HPDE6-E6E7 (cell line): ENCODE results near the gene FHOD3.
A peak's percentile ranks its signal among the peaks of the same experiment; 100 is the strongest.
"Not testable (repeated sequence)": the region's sequence is repeated elsewhere in the genome, so short reads cannot be mapped to it uniquely, and the experiment has no call there.

Experiments
- DNase-seq: peaks from one replicate; pipeline ENCODE4 v3.0.0; 2011; ENCODE audit warnings: missing footprints; ENCODE audit errors: extremely low spot score

The FHOD3 gene

DNA sequence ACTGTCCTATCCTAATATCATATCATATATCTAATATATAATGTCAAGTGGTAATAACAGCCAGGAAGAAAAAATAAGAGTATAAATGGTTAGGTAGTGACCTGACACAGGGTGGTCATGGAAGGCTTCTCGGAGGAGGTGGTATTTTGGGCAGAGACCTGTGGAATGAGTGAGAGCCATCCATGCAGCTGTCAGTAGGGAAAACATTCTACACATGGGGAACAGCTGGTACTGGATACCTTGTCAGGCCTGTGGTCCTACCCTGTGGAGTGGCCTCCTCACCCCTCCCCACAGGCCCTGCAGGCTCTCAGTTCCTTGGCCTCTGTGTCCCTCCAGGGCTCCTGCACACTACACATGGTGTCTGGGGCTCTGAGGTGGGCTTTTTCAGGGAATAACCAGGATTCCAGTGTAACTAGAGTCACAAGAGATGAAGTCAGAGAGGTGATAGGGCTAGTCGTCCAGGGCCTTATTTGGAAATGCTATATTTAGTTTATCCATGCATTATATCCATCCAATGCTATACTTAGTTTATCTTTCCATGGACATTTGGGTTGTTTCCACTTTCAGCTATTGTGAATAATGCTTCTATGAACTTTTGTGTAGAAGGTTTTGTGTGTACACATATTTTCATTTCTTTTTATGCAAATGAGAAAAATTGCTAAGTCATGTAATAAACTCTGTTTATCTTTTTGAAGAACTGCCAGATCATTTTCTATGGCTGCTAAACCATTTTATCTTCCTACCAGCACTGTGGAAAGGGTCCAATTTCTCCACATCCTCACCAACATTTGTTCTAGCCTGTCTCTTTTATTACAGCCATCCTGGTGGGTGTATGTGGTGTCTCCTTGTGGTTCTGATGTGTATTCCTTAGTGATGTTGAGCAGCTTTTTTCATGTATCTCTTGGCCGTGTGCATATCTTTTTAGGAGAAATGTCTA is 455.7 kb downstream of the FHOD3 start:
- no peak for DNase-seq

DNA sequence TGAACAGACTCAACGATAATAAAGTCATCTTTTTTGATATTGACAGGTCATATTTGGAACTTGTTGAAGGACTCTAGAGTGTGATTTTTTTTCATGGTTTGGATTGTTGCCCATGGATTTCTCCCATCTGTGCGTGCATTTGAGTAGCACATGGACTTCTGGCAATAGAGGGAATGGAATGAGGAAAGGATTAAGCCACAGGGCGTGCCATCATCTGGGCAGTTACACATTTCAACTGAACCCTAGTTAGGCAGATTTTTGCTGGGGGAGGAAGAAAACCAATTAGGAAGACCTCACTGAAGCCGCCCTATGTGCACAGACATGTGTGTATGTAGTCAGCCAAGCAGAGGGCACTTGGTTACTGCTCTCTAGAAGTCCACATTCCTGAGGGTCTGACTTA is 458.7 kb downstream of the FHOD3 start:
- no peak for DNase-seq

DNA sequence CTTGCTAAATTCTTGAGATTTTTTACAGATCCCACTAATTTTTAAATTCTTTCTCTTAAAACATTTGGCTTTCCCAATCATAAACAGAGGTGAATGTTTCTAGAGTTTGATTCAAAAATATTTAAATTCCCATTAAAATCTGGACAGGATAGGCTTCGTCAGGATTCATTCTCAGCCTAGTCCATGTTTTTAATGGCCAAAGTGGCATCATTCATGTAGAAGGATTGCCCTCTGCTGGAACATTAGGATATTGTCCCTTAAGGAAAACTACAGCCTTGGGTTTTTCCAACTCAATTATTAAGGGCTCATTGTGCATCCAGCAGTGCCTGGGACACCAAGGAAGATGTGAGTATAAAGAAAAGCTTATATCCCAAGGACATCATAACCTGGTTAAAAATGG is 459.6 kb downstream of the FHOD3 start:
- DNase-seq, result peak; percentile 58

DNA sequence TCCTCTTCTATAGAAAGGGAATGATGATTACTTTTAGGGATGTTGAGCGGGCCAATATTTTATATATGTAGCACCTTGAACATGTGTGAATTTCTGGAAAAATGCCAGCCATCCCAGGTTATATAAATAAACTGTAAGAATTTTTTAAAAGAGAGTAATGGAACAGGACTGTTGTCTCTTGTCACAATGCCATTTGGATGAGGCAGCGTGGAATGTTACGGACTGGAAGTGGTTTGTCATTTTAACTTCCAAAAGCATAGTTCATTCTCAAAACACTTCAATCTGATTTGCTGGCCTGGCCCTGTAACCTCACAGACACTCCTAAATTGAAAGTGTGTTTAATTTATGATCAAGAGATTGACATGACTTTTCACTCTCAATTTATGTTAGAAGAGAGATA is 460.5 kb downstream of the FHOD3 start:
- DNase-seq, result no peak

DNA sequence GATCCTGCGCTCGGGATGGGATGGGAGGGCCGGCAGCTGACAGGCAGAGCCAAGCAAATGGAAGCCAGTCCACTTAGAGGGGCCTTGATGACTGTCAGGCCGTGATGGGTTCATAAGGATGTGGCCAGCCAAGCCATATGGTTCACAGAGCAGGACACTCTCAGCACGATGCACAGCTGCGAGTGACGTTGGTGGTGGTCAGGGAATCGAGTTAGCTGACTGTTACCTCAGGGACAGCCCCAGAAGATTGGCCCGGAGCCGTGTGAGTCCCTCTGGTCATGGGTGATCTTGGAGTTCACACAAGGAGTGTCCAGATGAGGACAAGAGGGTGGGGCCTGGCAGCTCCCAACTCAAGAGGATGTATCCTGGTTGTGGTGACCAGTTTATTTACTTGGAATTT is 461.1 kb downstream of the FHOD3 start:
- no peak for DNase-seq

DNA sequence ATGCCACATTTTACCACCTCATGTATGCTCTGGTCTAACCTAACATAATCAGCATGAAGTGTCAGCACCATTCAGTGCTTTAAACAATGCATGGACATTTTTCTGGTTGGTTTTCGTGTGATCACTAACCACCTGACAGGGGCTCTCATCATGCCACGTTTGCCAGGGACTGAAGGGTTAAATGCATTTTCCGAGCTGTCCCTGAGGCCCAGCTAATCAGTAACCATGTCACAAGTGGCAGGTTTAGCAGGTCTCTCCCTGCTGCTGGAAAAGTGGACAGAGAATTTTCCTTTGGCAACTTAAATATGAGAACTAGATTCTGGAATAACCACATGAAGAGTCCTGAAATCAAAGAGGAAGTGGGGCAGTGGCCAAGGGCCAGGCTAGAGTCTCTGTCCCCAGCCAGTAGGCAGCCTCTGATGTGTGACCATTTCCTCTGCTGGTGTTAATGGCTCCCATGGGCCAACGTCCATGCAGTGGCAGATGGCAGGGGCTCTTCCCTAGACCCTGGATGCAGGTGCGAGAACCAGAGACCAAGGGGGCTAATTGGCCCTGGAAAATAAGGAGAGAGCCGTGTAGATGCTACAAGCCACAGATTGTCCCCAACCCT is 461.8 kb downstream of the FHOD3 start:
- no peak for DNase-seq

DNA sequence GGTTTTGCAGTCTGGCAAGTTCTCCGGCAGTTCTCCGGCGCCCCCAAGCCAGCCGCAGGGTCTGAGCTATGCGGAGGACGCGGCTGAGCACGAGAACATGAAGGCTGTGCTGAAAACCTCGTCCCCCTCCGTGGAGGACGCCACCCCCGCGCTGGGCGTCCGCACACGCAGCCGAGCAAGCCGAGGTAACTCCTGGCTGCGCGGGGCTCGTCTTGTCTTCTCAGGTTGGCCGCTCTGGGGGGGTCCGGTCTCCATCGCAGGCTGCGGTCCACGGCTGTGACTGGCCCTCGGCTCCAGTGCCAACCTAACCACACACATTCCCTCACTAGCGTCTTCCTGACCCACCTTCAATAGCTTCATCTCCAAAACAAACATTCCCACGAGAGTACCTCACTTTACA is 463.1 kb downstream of the FHOD3 start:
- DNase-seq, result no peak

DNA sequence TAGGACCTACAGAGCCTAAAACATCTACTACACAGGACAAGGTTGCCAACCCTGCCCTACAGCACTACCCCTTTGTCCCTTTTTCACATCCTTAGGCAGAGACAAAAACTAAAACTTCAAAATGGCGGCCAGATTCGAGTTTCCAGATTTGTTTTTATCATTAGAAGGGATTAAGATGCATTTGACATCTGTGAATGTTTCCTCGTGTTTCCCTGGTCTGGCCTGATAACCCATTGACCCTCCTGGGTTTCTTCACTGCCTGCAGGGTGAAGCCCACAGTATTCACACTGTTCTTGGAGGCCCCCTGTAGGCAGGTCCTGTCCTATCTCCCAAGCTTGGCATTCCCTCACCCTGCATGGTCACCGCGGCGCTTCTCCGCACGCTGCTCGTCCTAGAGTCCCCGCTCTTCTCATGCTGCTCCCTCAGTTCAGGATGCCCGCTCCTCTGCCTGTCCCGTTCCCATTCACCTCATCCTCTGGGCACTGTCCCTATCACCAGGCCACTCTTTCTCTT is 463.7 kb downstream of the FHOD3 start:
- no peak for DNase-seq

DNA sequence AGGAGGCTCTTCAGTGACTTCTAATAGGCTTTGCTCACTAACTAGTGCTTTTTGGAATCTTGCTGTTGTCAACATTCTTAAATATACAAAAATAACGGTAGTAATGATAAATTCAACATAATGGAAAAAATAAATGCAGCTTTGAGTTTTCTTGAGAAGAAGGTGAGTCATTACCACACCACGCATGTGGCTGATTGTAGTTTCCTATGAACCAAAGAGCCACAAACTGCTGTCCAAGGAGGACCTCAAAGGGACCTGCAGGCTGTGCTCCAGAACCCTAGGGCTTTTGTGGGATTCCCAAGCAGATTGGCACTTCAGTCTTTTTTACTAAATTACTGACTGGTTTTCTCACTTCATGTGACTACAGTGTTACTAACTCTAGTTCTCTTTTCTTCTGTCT is 464.6 kb downstream of the FHOD3 start:
- no peak for DNase-seq

DNA sequence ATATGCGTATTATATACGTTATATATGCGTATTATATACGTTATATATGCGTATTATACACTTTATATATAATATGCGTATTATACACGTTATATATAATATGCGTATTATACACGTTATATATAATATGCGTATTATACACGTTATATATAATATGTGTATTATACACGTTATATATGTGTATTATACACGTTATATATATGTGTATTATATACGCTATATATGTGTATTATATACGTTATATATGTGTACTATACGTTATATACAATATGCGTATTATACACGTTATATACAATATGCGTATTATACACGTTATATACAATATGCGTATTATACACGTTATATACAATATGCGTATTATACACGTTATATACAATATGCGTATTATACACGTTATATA is 465.5 kb downstream of the FHOD3 start:
- DNase-seq, result not testable (repeated sequence)

DNA sequence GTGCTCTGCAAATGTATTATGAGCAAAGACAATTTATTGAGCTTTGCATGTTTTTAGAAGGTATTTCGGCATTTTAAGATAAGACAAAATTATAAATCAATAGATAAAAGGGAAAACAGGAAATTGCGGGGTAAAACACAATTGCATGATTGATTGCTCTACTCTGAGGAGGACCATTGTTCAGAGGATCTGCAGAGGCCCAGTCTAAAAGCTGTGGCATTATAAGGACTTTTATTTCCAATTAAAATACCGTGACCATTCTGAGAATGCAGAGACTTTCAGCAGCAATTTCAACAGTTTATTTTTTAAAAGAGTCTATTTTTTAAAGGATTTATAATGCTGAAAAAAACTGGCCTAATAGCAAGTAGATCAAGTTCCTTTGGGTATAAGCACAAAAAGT is 469.3 kb downstream of the FHOD3 start:
- DNase-seq, result no peak

DNA sequence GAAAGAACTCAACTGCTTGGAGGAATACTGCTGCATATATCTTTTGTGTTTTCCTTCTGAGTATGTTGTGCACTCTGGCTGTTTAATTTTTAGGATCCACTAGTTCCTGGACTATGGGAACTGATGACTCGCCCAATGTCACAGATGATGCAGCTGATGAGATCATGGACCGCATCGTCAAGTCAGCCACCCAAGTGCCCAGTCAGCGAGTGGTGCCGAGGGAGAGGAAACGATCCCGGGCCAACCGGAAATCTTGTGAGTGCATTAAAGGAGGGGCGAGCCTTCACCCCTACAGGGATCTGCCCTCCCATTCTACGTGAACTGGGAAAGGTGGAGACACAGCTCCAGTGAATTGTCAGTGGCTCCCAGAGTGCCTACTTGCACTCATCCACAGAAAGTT is 471.7 kb downstream of the FHOD3 start:
- DNase-seq, result no peak

DNA sequence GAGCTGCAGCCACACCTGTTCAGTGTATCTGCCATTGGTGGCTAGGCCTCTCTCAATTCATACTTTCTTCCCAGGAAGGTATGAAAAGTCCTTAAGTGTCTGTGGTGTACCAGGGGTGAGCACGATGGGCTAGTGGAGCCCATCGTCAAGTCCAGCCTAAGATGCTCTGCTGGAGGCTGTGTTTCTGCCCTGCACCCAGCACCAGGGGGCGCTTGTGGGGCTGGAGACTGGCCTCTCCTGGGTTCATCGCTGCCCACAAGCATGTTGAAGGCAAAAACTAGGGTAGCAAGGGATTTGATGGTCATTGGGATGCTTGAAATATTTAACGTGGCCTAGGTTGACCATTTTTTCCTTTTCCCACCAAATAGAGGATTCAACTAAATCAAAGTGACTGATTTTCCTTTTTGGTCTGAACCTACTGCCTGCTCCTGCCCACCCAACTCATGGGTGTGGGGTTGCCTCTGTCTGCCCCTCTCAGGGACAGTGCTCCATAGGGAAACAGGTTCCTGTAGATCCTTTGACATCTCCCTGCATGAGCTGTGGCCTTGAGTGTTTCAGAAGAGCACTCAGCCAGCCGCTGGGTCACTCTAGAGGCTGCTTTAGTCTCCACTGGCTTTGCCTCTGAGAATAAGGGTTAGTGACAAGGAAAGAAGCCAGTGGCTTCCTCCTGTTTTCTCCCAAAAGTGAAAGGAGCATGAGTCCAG is 472.2 kb downstream of the FHOD3 start:
- no peak for DNase-seq

DNA sequence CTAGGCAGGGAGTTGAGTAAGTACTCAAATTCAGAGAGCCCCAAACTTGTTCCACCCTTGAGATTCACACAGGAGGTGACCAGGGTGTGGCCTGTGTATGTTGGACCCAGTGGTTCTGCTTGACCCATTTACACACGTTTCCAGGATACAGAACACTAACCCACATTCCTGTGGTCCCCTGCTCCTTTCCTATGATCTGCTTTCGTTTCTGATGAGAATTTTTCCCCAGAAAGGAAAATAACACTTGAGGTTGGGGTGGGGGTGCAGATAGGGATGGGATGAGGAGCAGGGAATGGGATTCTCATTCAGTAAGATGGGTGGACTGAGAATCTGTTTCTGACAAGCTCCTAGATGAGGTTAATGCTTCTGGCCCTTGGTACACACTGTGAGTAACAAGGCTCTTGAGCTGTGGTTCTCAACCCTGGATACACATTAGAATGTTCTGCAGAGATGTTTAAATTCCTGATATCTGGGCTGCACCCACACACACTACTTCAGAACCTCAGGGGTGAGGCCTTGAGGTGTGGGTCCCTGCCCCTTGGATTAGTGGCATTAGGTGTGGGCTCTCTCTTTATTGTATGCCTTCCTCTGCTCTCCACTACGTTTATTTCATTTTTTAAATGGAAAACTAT is 472.9 kb downstream of the FHOD3 start:
- no peak for DNase-seq

DNA sequence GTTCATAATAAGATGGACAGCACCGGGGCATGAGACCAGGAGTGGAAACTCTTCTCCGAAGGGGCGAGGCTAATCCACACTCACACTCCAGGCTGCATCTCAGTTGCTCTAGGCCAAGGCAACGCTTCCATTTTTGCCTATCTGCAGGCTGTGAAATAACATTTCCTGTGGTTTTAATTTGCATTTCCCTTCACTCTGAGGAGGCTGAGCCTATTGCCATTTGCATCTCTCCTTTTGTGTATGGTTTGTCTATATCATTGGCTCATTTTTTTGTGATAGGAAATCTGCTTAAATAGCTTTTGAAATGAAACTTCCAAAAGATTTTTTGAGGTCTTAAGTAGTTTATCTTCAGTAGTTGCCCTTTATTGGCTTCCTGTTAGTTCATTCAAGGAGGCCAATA is 473.7 kb downstream of the FHOD3 start:
- no peak for DNase-seq

DNA sequence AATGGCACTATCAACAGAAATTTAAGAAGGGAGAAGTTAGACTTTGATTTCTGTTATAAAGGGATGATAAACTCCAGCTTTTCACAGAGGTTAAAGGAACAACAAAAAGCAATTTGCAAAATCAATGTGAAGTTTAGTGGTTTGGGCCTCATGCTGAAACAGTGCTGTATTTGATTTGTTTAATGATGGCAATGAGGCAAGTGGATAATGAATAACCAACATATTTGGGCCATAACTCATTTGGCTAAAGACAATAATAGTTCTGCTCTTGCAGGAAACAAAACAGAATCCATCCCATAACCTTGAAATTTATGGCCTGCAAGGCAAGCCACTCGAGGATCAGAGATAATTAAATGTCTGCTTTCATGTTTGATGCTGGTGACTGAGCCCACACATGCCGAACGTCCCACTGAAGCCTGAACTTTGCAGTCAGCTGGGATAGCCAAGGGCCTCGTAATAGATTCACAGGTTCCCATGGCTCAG is 474.8 kb downstream of the FHOD3 start:
- no peak for DNase-seq

DNA sequence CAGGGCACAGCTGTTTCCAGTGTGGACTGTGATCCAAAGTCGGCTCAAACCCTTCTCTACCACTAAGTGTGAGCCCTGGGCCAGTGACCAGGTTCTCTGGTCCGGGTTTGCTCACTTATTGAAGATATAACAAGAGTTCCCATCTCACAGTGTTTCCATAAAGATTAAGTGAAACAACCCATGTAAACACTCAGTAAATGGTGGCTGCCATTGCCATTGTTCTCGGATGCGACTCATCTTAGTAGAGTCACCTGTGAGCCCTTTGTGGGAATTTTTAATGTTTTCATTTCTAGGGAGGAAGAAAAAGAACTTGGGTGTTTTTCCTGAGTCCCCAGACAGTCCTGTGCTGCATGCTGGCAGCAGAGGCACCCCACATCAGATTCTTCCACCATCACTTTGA is 477.9 kb downstream of the FHOD3 start:
- no peak for DNase-seq

DNA sequence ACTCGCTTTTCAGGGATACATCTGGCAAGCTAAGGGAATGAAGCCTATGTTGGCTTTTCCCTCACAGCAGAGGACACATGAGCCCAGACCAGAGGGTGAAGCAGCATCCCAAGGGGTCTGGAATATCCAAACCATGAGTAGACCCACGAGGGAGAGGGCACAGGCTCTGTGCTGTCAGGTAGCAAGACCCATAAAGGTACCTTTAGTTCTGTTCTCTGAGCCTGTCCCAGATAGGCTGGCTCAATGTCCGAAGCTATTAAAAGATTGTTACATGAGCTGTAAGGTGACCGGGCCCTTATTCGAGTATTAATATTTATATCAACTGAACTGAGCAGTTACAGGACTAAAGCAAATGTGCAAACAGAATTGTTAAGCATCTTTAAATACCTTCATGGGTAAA is 479.1 kb downstream of the FHOD3 start:
- no peak for DNase-seq

DNA sequence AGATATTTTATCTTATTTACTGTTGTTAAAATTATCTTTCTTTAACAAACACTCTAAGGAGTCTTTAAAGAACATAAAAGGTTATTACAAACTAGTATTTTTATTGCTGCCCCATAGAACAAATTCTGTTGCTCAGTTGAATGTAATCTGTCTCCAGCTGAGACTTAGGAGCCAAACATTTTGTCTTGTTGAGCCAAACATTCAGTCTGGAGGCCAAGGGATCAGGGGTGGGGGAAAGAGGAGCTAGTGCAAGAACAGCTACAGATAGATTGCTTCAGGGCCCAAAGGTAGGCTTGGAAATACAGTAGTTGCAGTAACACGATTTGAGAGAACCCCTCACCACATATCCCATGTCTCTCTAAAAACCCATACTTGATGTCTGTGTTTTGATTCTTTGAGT is 480.1 kb downstream of the FHOD3 start:
- no peak for DNase-seq

DNA sequence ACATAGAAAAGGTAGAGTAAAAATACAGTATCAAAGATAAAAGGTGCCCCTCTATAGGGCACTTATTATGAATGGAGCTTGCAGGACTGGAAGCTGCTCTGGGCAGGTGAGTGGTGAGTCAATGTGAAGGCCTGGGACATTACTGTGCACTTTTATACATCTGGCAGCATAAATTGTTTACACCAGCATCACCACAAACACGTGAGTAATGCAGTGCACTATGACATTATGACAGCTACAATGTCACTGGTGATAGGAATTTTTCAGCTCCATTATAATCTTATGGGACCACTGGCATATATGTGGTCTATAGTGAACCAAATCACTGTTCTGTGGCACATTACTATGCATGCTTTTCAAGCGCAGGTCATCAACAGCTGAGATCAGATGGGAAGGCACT is 483.2 kb downstream of the FHOD3 start:
- no peak for DNase-seq

DNA sequence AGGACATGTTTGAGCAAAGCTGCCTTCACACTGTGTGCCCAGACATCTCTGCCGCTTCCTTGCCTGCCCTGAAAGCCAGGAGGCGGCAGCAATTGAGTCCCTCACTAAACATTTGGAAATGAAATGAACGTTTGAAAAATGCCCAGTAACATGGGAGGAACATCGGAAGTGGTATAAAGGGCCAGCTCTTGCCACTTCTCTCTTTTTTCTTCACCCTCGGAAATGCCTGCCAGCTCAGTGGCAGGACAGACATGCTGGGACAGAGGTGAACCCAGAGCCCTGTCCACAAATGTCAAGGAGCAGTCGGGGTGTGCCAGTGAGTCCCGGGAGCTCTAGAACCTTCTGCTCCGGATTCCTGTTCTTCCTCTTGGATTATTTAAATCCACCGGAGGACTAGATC is 485.2 kb downstream of the FHOD3 start:
- DNase-seq, result no peak

DNA sequence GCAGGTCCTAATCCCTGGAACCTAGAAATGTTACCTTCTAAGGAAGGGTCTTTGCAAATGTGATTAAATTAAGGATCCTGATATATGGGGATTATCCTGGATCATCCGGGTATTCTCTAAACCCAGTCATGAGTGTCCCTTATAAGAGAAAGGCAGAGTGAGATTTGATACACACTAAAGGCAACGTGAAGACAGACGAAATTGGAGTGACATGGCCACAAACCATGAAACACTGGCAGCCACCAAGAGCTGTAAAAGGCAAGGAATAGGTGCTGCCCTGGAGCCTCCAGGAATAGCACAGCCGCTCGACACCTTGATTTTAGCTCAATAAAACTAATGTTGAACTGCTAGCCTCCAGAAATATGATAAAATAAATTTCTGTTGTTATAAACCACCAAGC is 486.3 kb downstream of the FHOD3 start:
- DNase-seq, result no peak
